Spleen (tissue), 11 donors: ENCODE results near the gene SLC30A1. TPM values are rescaled to one million over a fixed set of nuclear protein-coding genes. Genes with fewer than 3 reads are reported as not detected.

ENCODE experiments used
- DNase-seq: peaks from one replicate; pipeline ENCODE4 v3.0.0-alpha.2; 2020
- H3K27ac ChIP-seq, 8 donors: fragments of 200-600 bp; sonication (generic) in 7 of 8; 1 replicate in 4 of 8; 2 replicates in 4 of 8; pipeline versions ENCODE4 v1.5.0 to v1.8.0; 2016 to 2021; ENCODE audit warnings: inconsistent platforms in 4 of 8, mild to moderate bottlenecking in 4 of 8, moderate library complexity in 1 of 8
- H3K27me3 ChIP-seq, 7 donors: fragments of 200-600 bp; sonication (generic) in 6 of 7; replicated peaks in 1 of 7; 1 replicate in 4 of 7; 2 replicates in 3 of 7; pipeline versions ENCODE4 v1.5.0 to v1.8.0; 2016 to 2021; ENCODE audit warnings: inconsistent platforms in 3 of 7, mild to moderate bottlenecking in 1 of 7
- H3K36me3 ChIP-seq, 6 donors: fragments of 200-600 bp; sonication (generic) in 5 of 6; 1 replicate in 4 of 6; 2 replicates in 2 of 6; pipeline versions ENCODE4 v1.5.0 to v1.8.0; 2016 to 2021; ENCODE audit warnings: inconsistent platforms in 2 of 6
- H3K4me1 ChIP-seq, 6 donors: fragments of 200-600 bp; sonication (generic) in 5 of 6; 1 replicate in 3 of 6; 2 replicates in 3 of 6; pipeline versions ENCODE4 v1.5.0 to v1.8.0; 2016 to 2021; ENCODE audit warnings: inconsistent platforms in 3 of 6
- H3K4me3 ChIP-seq, 8 donors: fragments of 200-600 bp; sonication (generic) in 7 of 8; 1 replicate in 4 of 8; 2 replicates in 4 of 8; pipeline versions ENCODE4 v1.5.0 to v1.8.0; 2016 to 2021; ENCODE audit warnings: inconsistent platforms in 4 of 8, mild to moderate bottlenecking in 4 of 8, moderate library complexity in 2 of 8
- H3K9me3 ChIP-seq, 8 donors: fragments of 200-600 bp; sonication (generic) in 7 of 8; 1 replicate in 4 of 8; 2 replicates in 4 of 8; pipeline versions ENCODE4 v1.5.0 to v1.8.0; 2016 to 2021; ENCODE audit warnings: inconsistent platforms in 4 of 8
- CTCF ChIP-seq, 11 experiments: fragments of 200-600 bp in 7 of 11; fragments of 450-650 bp in 4 of 11; sonication (generic) in 4 of 11; IDR thresholded peaks in 8 of 11; conservative IDR thresholded peaks in 3 of 11; 1 replicate in 7 of 11; 2 replicates in 4 of 11; pipeline versions ENCODE4 v1.4.0 to v1.8.0; 2016 to 2021; ENCODE audit warnings: antibody characterized with exemption in 11 of 11, inconsistent platforms in 4 of 11, mild to moderate bottlenecking in 1 of 11
- POLR2A ChIP-seq, 3 donors: fragments of 450-650 bp; IDR thresholded peaks; one replicate each; pipeline ENCODE4 v1.5.1; 2017; ENCODE audit warnings: antibody characterized with exemption in 3 of 3, mild to moderate bottlenecking in 1 of 3
- POLR2AphosphoS5 ChIP-seq, 3 donors: sonication (generic); formaldehyde crosslinking; IDR thresholded peaks; one replicate each; pipeline ENCODE4 v1.5.1; 2017; ENCODE audit warnings: antibody characterized with exemption in 3 of 3
- WGBS, 5 donors: extraction: QIAGEN DNeasy Blood & Tissue Kit in 3 of 5; methylation state at CpG; one replicate each; pipeline versions ENCODE4 v1.1.5 to v1.1.7; 2013 to 2018; 5-methylcytosine and 5-hydroxymethylcytosine counted together
- intact Hi-C: fragments of 100-400 bp; cut with DNase I; formaldehyde crosslinking; loops from one replicate; pipeline ENCODE4 v1.15.0; 2023; ENCODE audit warnings: low total_unique reads
- polyA plus RNA-seq, 3 donors: library from polyadenylated mRNA; stranded (reverse); fragments of 200-250 nt; gene quantifications; one replicate each; pipeline ENCODE4 v1.2.1, GENCODE V29; 2013
- total RNA-seq, 7 donors: library from RNA; depleted of rRNA in 3 of 7; stranded (reverse); fragments of >200 nt in 3 of 7; fragmentation: NEBNext Ultra II Directional in 4 of 7; extraction: Animal tissue kit (Norgen Biotek cat#: 25700) in 4 of 7; gene quantifications; one replicate each; pipeline versions ENCODE4 v1.1.0 to v1.2.1, GENCODE V29; 2016 to 2021
- donor health status: healthy with polysubstance abuse.
- donor health status: DM: no; HTN: no; CAD: no; lungs with moderate emphysema.
- donor health status: DM: no; HTN: no; CAD: no.
- donor health status: Bipolar disorder and iron deficiency.
- donor health status: healthy.
- donor health status: DM: no; HTN: no; CAD: no.
- donor health status: DM: yes; HTN: yes; CAD: no.

Gene SLC30A1
- total and polyA plus RNA-seq, 10 donors, result 3.0 to 38.5 (median 30.8) TPM

- no peaks in the 10 kb centered on the region for H3K27me3 ChIP-seq
- no peaks in the 10 kb centered on the region for H3K36me3 ChIP-seq
- 77 to 85% (median 79%) methylated on average over 15 of the region's 15 CpGs for WGBS, 5 donors
- no peak overlapping the region for H3K27ac ChIP-seq
- peak; percentile 41 for DNase-seq
- H3K4me1 ChIP-seq, result peaks cover 0 to 33% (median 14%) of the 10 kb centered on the region in 6 donors
- TF ChIP-seq POLR2AphosphoS5 (IDR thresholded peaks at IDR 0.05) (no peak), CTCF (IDR thresholded peaks at IDR 0.05 in 8 of 11, conservative IDR thresholded peaks at IDR 0.05 in 3 of 11) (no peak), POLR2A (IDR thresholded peaks at IDR 0.05) (no peak)
- intact Hi-C loops, result no loop called here
- no peaks in the 10 kb centered on the region for H3K9me3 ChIP-seq
- H3K4me3 ChIP-seq, result no peak overlapping the region
These were observed 47.5 kb downstream of the SLC30A1 start for GRCh38 chr1:211531194-211532087.

- H3K27me3 ChIP-seq, result no peaks in the 10 kb centered on the region
- 67 to 88% (median 72%) methylated on average over 2 of the region's 2 CpGs for WGBS, 5 donors
- DNase-seq, result no peak
- H3K4me3 ChIP-seq, result no peak overlapping the region
- peaks cover 0 to 33% (median 14%) of the 10 kb centered on the region in 6 donors for H3K4me1 ChIP-seq
- H3K27ac ChIP-seq, result no peak overlapping the region
- intact Hi-C loops, result no loop called here
- no peaks in the 10 kb centered on the region for H3K9me3 ChIP-seq
- H3K36me3 ChIP-seq, result no peaks in the 10 kb centered on the region
- TF ChIP-seq CTCF (IDR thresholded peaks at IDR 0.05 in 8 of 11, conservative IDR thresholded peaks at IDR 0.05 in 3 of 11) (no peak), POLR2AphosphoS5 (IDR thresholded peaks at IDR 0.05) (no peak), POLR2A (IDR thresholded peaks at IDR 0.05) (no peak)
These were observed 48.9 kb downstream of the SLC30A1 start for GRCh38 chr1:211530102-211530501.

- H3K4me1 ChIP-seq, result peaks cover 0 to 33% (median 14%) of the 10 kb centered on the region in 6 donors
- H3K9me3 ChIP-seq, result no peaks in the 10 kb centered on the region
- 69 to 83% (median 74%) methylated on average over 9 of the region's 9 CpGs for WGBS, 5 donors
- no peak overlapping the region for H3K27ac ChIP-seq
- H3K27me3 ChIP-seq, result no peaks in the 10 kb centered on the region
- no peak overlapping the region for H3K4me3 ChIP-seq
- intact Hi-C loops, result no loop called here
- TF ChIP-seq POLR2AphosphoS5 (IDR thresholded peaks at IDR 0.05) (no peak), POLR2A (IDR thresholded peaks at IDR 0.05) (no peak), CTCF (IDR thresholded peaks at IDR 0.05 in 8 of 11, conservative IDR thresholded peaks at IDR 0.05 in 3 of 11) (no peak)
- no peaks in the 10 kb centered on the region for H3K36me3 ChIP-seq
- DNase-seq, result no peak
These were observed 49.5 kb downstream of the SLC30A1 start for GRCh38 chr1:211529453-211529852.

- TF ChIP-seq POLR2A (IDR thresholded peaks at IDR 0.05) (no peak), POLR2AphosphoS5 (IDR thresholded peaks at IDR 0.05) (no peak), CTCF (IDR thresholded peaks at IDR 0.05 in 8 of 11, conservative IDR thresholded peaks at IDR 0.05 in 3 of 11) (no peak)
- Histone ChIP-seq H3K27me3 (no peaks in the 10 kb centered on the region), H3K27ac (no peak overlapping the region), H3K9me3 (no peaks in the 10 kb centered on the region), H3K36me3 (no peaks in the 10 kb centered on the region), H3K4me1 (peaks cover 0 to 33% (median 14%) of the 10 kb centered on the region in 6 donors), H3K4me3 (no peak overlapping the region)
- 93 to 98% (median 96%) methylated on average over 7 of the region's 7 CpGs for WGBS, 5 donors
- intact Hi-C loops, result no loop called here
- DNase-seq, result no peak
These were observed 50.0 kb downstream of the SLC30A1 start for GRCh38 chr1:211529011-211529410.
